T-helper 17 cell (primary cell): ENCODE data around the gene TRAK1. TPM values are rescaled to one million over a fixed set of nuclear protein-coding genes. Genes with fewer than 3 reads are reported as not detected.

Experiments
- ATAC-seq: fragments of 150-1000 bp; cut with Tn5 transposase; 2 replicates; pipeline ENCODE4 v1.10.0; 2021; ENCODE audit warnings: mild to moderate bottlenecking, moderate library complexity
- DNase-seq, 3 donors: peaks; one replicate each; pipeline versions ENCODE4 v3.0.0 to v3.0.0-alpha.2; 2020 to 2021
- H3K9me3 ChIP-seq: one replicate; pipeline ENCODE4 v1.7.0; 2013; ENCODE audit warnings: low read length, mild to moderate bottlenecking; ENCODE audit not compliant: control insufficient read depth, poor library complexity, severe bottlenecking
- H3K27ac Mint-ChIP-seq: one replicate; pipeline ENCODE4 v1.8.0; 2022; ENCODE audit warnings: mild to moderate bottlenecking, moderate library complexity, mixed read lengths
- H3K27me3 Mint-ChIP-seq: one replicate; pipeline ENCODE4 v1.8.0; 2022; ENCODE audit warnings: mixed read lengths
- H3K36me3 Mint-ChIP-seq: one replicate; pipeline ENCODE4 v1.8.0; 2022; ENCODE audit warnings: low read depth, mixed read lengths
- H3K4me1 Mint-ChIP-seq: one replicate; pipeline ENCODE4 v1.8.0; 2022; ENCODE audit warnings: mild to moderate bottlenecking, mixed read lengths
- H3K4me3 Mint-ChIP-seq: one replicate; pipeline ENCODE4 v1.8.0; 2022; ENCODE audit warnings: mild to moderate bottlenecking, moderate library complexity, mixed read lengths
- total RNA-seq, 4 donors: library from RNA in 2 of 4; stranded (reverse) in 2 of 4; gene quantifications; one replicate each; pipeline ENCODE4 v1.2.3 and lab custom pipeline; 2022 to 2026

The TRAK1 gene
- total RNA-seq, 2 donors from 2014 or later: 22.6 to 23.8 TPM

- DNase-seq (no peak), ATAC-seq (no peak)
- H3K4me1 Mint-ChIP-seq: peaks cover 8% of the 10 kb centered on the region
- no peaks in the 10 kb centered on the region for H3K9me3 ChIP-seq
- no peaks in the 10 kb centered on the region for H3K27me3 Mint-ChIP-seq
- H3K36me3 Mint-ChIP-seq: peaks cover 2% of the 10 kb centered on the region
- H3K4me3 Mint-ChIP-seq: no peak overlapping the region
- no peak overlapping the region for H3K27ac Mint-ChIP-seq
Observed at GRCh38 chr3:42129014-42129953, 38.1 kb downstream of the TRAK1 start.

GRCh38 chr3:42130007-42130328 is 38.8 kb downstream of the TRAK1 start:
- H3K9me3 ChIP-seq: no peaks in the 10 kb centered on the region
- ATAC-seq: no peak
- Mint-ChIP-seq H3K27ac (no peak overlapping the region), H3K4me3 (no peak overlapping the region), H3K4me1 (peaks cover 8% of the 10 kb centered on the region), H3K36me3 (peaks cover 2% of the 10 kb centered on the region), H3K27me3 (no peaks in the 10 kb centered on the region)
- no peak for DNase-seq

GRCh38 chr3:42130329-42131070 is 39.3 kb downstream of the TRAK1 start:
- H3K9me3 ChIP-seq: no peaks in the 10 kb centered on the region
- ATAC-seq (no peak), DNase-seq (no peak)
- Mint-ChIP-seq H3K36me3 (peaks cover 3% of the 10 kb centered on the region), H3K27me3 (no peaks in the 10 kb centered on the region), H3K27ac (no peak overlapping the region), H3K4me3 (no peak overlapping the region), H3K4me1 (peaks cover 11% of the 10 kb centered on the region)

- DNase-seq (no peak), ATAC-seq (no peak)
- Mint-ChIP-seq H3K27me3 (no peaks in the 10 kb centered on the region), H3K4me3 (no peak overlapping the region), H3K36me3 (peaks cover 6% of the 10 kb centered on the region), H3K27ac (no peak overlapping the region), H3K4me1 (peaks cover 13% of the 10 kb centered on the region)
- H3K9me3 ChIP-seq: no peaks in the 10 kb centered on the region
Observed at GRCh38 chr3:42133500-42134298, 42.5 kb downstream of the TRAK1 start.

- ATAC-seq (no peak), DNase-seq (no peak)
- no peaks in the 10 kb centered on the region for H3K27me3 Mint-ChIP-seq
- H3K27ac Mint-ChIP-seq: no peak overlapping the region
- H3K9me3 ChIP-seq: no peaks in the 10 kb centered on the region
- H3K4me1 Mint-ChIP-seq: peaks cover 13% of the 10 kb centered on the region
- peaks cover 6% of the 10 kb centered on the region for H3K36me3 Mint-ChIP-seq
- no peak overlapping the region for H3K4me3 Mint-ChIP-seq
Observed at GRCh38 chr3:42134867-42135464, 43.8 kb downstream of the TRAK1 start.

GRCh38 chr3:42139621-42140453 is 48.7 kb downstream of the TRAK1 start:
- Mint-ChIP-seq H3K27me3 (no peaks in the 10 kb centered on the region), H3K4me1 (peaks cover 22% of the 10 kb centered on the region), H3K4me3 (no peak overlapping the region), H3K36me3 (peaks cover 7% of the 10 kb centered on the region), H3K27ac (peak overlapping the region; percentile 62)
- ATAC-seq (no peak), DNase-seq (no peak)
- no peaks in the 10 kb centered on the region for H3K9me3 ChIP-seq

GRCh38 chr3:42140665-42141203 is 49.6 kb downstream of the TRAK1 start:
- no peak overlapping the region for H3K4me3 Mint-ChIP-seq

GRCh38 chr3:42143440-42143839 is 52.3 kb downstream of the TRAK1 start:
- Mint-ChIP-seq H3K4me1 (peaks cover 31% of the 10 kb centered on the region), H3K36me3 (peaks cover 3% of the 10 kb centered on the region), H3K27me3 (no peaks in the 10 kb centered on the region), H3K4me3 (no peak overlapping the region), H3K27ac (no peak overlapping the region)
- DNase-seq (no peak), ATAC-seq (no peak)
- no peaks in the 10 kb centered on the region for H3K9me3 ChIP-seq

More at GRCh38 chr3:42140665-42141203, 49.6 kb downstream of the TRAK1 start:
- Mint-ChIP-seq H3K27ac (peak overlapping the region; percentile 62), H3K27me3 (no peaks in the 10 kb centered on the region), H3K4me1 (peaks cover 17% of the 10 kb centered on the region), H3K36me3 (peaks cover 4% of the 10 kb centered on the region)
- no peak for DNase-seq
- no peak for ATAC-seq
- no peaks in the 10 kb centered on the region for H3K9me3 ChIP-seq

GRCh38 chr3:42144209-42144608 is 53.1 kb downstream of the TRAK1 start:
- ATAC-seq: no peak

GRCh38 chr3:42148086-42148848 is 57.1 kb downstream of the TRAK1 start:
- H3K9me3 ChIP-seq: no peaks in the 10 kb centered on the region
- DNase-seq (no peak), ATAC-seq (no peak)
- H3K4me1 Mint-ChIP-seq: peaks cover 41% of the 10 kb centered on the region
- no peak overlapping the region for H3K4me3 Mint-ChIP-seq
- H3K27ac Mint-ChIP-seq: no peak overlapping the region
- H3K36me3 Mint-ChIP-seq: peaks cover 5% of the 10 kb centered on the region
- H3K27me3 Mint-ChIP-seq: no peaks in the 10 kb centered on the region

More at GRCh38 chr3:42144209-42144608, 53.1 kb downstream of the TRAK1 start:
- Mint-ChIP-seq H3K27ac (no peak overlapping the region), H3K27me3 (no peaks in the 10 kb centered on the region), H3K4me3 (no peak overlapping the region), H3K36me3 (peaks cover 3% of the 10 kb centered on the region), H3K4me1 (peaks cover 37% of the 10 kb centered on the region)
- H3K9me3 ChIP-seq: no peaks in the 10 kb centered on the region
- DNase-seq: no peak

GRCh38 chr3:42148982-42149432 is 57.9 kb downstream of the TRAK1 start:
- Mint-ChIP-seq H3K27ac (no peak overlapping the region), H3K4me1 (peaks cover 38% of the 10 kb centered on the region), H3K36me3 (peaks cover 5% of the 10 kb centered on the region), H3K27me3 (no peaks in the 10 kb centered on the region), H3K4me3 (no peak overlapping the region)
- DNase-seq (no peak), ATAC-seq (no peak)
- no peaks in the 10 kb centered on the region for H3K9me3 ChIP-seq
